ENCODE data around the gene PRPF18.

DNA sequence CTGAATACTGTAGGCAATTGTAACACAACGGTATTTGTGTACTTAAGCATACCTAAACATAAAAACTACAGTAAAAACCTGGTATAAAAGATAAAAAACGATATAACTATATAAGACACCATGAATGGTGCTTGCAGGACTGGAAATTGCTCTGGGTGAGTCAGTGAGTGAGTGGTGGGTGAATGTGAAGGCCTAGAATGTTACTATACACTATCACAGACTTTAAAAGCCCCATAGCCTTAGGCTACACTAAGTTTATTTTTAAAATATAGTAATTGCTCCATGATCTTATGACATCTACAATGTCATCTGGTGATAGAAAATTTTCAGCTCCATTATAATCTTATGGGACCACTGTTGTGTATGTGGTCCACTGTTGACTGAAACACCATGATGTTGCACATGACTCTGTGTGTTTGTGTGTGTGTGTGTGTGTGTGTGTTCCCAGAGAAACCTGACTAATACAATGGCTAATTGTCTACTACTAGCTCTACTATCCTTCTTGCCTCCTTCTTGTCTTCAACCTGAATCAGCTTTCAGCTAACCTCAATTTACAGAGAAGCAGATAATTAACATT, 27.6 kb upstream of the PRPF18 start:
- TF ChIP-seq, protein P1, sequence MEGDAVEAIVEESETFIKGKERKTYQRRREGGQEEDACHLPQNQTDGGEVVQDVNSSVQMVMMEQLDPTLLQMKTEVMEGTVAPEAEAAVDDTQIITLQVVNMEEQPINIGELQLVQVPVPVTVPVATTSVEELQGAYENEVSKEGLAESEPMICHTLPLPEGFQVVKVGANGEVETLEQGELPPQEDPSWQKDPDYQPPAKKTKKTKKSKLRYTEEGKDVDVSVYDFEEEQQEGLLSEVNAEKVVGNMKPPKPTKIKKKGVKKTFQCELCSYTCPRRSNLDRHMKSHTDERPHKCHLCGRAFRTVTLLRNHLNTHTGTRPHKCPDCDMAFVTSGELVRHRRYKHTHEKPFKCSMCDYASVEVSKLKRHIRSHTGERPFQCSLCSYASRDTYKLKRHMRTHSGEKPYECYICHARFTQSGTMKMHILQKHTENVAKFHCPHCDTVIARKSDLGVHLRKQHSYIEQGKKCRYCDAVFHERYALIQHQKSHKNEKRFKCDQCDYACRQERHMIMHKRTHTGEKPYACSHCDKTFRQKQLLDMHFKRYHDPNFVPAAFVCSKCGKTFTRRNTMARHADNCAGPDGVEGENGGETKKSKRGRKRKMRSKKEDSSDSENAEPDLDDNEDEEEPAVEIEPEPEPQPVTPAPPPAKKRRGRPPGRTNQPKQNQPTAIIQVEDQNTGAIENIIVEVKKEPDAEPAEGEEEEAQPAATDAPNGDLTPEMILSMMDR (conservative IDR thresholded peaks at IDR 0.05 in 1 of 2, IDR thresholded peaks at IDR 0.05 in 1 of 2; ENCODE audit: low read depth in 1 of 2, low read length in 2 of 2), result no peak
- TF ChIP-seq EZH2 (IDR thresholded peaks at IDR 0.05; ENCODE audit: low read length, missing control alignments), result no peak

Measured in fibroblast of lung (primary cell).